Measurements from ENCODE around the gene KCNK4. TPM values are rescaled to one million over a fixed set of nuclear protein-coding genes. Genes with fewer than 3 reads are reported as not detected.
A peak's percentile ranks its signal among the peaks of the same experiment; 100 is the strongest.

KCNK4 gene
- total and polyA plus RNA-seq, 2 of the 13 experiments (the other 11 are each of a cell fraction or from before 2014, with no cell fraction given): not detected

GRCh38 chr11:64284048-64284961, 6.8 kb upstream of the KCNK4 start, which contains the start of gene BAD (continued):
- TF ChIP-seq, protein P1, sequence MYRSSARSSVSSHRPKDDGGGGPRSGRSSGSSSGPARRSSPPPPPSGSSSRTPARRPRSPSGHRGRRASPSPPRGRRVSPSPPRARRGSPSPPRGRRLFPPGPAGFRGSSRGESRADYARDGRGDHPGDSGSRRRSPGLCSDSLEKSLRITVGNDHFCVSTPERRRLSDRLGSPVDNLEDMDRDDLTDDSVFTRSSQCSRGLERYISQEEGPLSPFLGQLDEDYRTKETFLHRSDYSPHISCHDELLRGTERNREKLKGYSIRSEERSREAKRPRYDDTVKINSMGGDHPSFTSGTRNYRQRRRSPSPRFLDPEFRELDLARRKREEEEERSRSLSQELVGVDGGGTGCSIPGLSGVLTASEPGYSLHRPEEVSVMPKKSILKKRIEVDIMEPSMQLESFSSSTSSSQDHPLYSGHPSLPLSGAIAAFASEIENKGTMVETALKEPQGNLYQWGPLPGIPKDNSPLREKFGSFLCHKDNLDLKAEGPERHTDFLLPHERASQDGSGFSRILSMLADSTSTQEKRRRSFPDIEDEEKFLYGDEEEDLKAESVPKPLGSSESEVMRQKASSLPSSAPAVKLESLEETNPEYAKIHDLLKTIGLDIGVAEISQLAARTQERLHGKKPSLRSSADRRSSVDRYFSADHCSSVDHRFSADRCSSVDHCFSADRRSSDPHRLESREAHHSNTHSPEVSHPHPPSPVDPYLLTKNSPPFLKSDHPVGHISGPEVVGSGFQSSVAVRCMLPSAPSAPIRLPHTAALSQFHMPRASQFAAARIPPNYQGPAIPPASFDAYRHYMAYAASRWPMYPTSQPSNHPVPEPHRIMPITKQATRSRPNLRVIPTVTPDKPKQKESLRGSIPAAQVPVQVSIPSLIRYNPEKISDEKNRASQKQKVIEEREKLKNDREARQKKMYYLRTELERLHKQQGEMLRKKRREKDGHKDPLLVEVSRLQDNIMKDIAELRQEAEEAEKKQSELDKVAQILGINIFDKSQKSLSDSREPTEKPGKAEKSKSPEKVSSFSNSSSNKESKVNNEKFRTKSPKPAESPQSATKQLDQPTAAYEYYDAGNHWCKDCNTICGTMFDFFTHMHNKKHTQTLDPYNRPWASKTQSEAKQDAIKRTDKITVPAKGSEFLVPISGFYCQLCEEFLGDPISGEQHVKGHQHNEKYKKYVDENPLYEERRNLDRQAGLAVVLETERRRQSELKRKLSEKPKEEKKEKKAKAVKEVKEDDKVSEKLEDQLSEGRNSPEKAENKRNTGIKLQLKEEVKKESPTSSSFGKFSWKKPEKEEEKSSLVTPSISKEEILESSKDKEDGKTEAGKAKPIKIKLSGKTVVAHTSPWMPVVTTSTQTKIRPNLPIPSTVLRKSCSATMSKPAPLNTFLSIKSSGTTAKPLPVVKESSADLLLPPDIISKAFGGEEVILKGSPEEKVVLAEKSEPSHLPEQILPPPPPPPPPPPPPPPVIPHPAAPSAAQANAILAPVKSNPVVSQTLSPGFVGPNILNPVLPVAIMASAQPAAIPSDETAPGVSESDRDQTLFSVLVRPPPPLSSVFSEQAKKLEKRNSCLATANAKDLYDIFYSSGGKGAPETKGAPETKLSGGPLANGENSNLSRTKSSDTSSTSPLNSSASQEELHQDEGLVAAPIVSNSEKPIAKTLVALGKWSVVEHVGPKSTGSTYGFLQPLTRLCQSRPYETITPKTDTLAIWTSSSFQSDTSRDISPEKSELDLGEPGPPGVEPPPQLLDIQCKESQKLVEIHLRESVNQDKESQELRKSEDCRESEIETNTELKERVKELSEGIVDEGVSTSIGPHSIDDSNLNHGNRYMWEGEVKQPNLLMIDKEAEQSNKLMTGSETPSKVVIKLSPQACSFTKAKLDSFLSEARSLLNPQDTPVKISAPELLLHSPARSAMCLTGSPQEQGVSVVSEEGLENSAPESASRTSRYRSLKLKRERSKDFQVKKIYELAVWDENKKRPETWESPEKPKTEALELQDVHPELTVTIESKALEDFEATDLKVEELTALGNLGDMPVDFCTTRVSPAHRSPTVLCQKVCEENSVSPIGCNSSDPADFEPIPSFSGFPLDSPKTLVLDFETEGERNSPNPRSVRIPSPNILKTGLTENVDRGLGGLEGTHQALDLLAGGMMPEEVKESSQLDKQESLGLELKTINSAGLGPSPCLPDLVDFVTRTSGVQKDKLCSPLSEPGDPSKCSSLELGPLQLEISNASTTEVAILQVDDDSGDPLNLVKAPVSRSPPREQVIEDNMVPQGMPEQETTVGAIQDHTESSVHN (CRISPR knock-in tag; IDR thresholded peaks at IDR 0.05): no peak
- TF ChIP-seq RAD21 (CRISPR knock-in tag; IDR thresholded peaks at IDR 0.05) (no peak), ZNF761 (CRISPR knock-in tag; conservative IDR thresholded peaks at IDR 0.05) (no peak; the same call in 1 of the 2 replicates), ZNF549 (CRISPR knock-in tag; IDR thresholded peaks at IDR 0.05) (no peak), ZNF510 (CRISPR knock-in tag; IDR thresholded peaks at IDR 0.05; ENCODE audit: low read depth) (no peak), POGZ (CRISPR knock-in tag; IDR thresholded peaks at IDR 0.05) (no peak), BRD4 (CRISPR knock-in tag; IDR thresholded peaks at IDR 0.05) (no peak), SNAI1 (CRISPR knock-in tag; IDR thresholded peaks at IDR 0.05; ENCODE audit: borderline replicate concordance) (no peak), SMYD3 (CRISPR knock-in tag; IDR thresholded peaks at IDR 0.05) (no peak), TBX3 (IDR thresholded peaks at IDR 0.05; ENCODE audit: borderline replicate concordance) (no peak), ATAD3A (CRISPR knock-in tag; IDR thresholded peaks at IDR 0.05) (no peak), NCOA5 (CRISPR knock-in tag; IDR thresholded peaks at IDR 0.05) (no peak), ZNF607 (CRISPR knock-in tag; IDR thresholded peaks at IDR 0.05; ENCODE audit: borderline replicate concordance) (no peak), ZNF44 (CRISPR knock-in tag; IDR thresholded peaks at IDR 0.05) (peak; percentile 48; the same call in 1 of the 2 replicates), TFAP4 (IDR thresholded peaks at IDR 0.05; ENCODE audit: borderline replicate concordance, low read depth) (peak; percentile 13; the same call in 1 of the 2 replicates), ZNF644 (CRISPR knock-in tag; IDR thresholded peaks at IDR 0.05; ENCODE audit: low read depth) (no peak), ZNF614 (CRISPR knock-in tag; IDR thresholded peaks at IDR 0.05; ENCODE audit: borderline replicate concordance) (no peak), YEATS2 (CRISPR knock-in tag; IDR thresholded peaks at IDR 0.05; ENCODE audit: borderline replicate concordance) (peak; percentile 16; the same call in 1 of the 2 replicates), HNF1B (CRISPR knock-in tag; IDR thresholded peaks at IDR 0.05) (peak; percentile 58; the same call in 1 of the 2 replicates)

Measured in HepG2 (cell line).